Esophagus squamous epithelium (tissue), 4 donors: ENCODE data around the gene SAT2.

Experiments used
- POLR2A ChIP-seq, 4 donors: fragments of 450-650 bp; IDR thresholded peaks; one replicate each; pipeline ENCODE4 v1.6.1; 2017; ENCODE audit warnings: antibody characterized with exemption in 4 of 4, mild to moderate bottlenecking in 4 of 4, moderate library complexity in 3 of 4
- TF ChIP-seq, protein P1 (sequence below), 6 experiments: fragments of 450-650 bp in 4 of 6; fragments of 200-600 bp in 2 of 6; sonication (generic) in 2 of 6; IDR thresholded peaks; one replicate each; pipeline ENCODE4 v1.5.1; 2016 to 2019; ENCODE audit warnings: antibody characterized with exemption in 6 of 6, mild to moderate bottlenecking in 4 of 6, moderate library complexity in 4 of 6

GRCh38 chr17:7654832-7655540 lies 27.4 kb upstream of the SAT2 start:
- TF ChIP-seq, protein P1, sequence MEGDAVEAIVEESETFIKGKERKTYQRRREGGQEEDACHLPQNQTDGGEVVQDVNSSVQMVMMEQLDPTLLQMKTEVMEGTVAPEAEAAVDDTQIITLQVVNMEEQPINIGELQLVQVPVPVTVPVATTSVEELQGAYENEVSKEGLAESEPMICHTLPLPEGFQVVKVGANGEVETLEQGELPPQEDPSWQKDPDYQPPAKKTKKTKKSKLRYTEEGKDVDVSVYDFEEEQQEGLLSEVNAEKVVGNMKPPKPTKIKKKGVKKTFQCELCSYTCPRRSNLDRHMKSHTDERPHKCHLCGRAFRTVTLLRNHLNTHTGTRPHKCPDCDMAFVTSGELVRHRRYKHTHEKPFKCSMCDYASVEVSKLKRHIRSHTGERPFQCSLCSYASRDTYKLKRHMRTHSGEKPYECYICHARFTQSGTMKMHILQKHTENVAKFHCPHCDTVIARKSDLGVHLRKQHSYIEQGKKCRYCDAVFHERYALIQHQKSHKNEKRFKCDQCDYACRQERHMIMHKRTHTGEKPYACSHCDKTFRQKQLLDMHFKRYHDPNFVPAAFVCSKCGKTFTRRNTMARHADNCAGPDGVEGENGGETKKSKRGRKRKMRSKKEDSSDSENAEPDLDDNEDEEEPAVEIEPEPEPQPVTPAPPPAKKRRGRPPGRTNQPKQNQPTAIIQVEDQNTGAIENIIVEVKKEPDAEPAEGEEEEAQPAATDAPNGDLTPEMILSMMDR (IDR thresholded peaks at IDR 0.05) = no peak
- no peak for TF ChIP-seq POLR2A (IDR thresholded peaks at IDR 0.05)
